HUES6 (cell line): Measurements from ENCODE around the gene PFKFB4.

Experiments
- H3K27ac ChIP-seq: 2 replicates; pipeline ENCODE4 v1.7.0; 2013; ENCODE audit warnings: low read depth, mild to moderate bottlenecking, low read length, inconsistent platforms
- H3K27me3 ChIP-seq: 2 replicates; pipeline ENCODE4 v1.6.1; 2013; ENCODE audit warnings: low read length; ENCODE audit not compliant: control insufficient read depth, insufficient read depth
- H3K36me3 ChIP-seq: 2 replicates; pipeline ENCODE4 v1.6.1; 2013; ENCODE audit warnings: low read length; ENCODE audit not compliant: control insufficient read depth, insufficient read depth
- H3K4me1 ChIP-seq: 2 replicates; pipeline ENCODE4 v1.6.1; 2013; ENCODE audit warnings: low read length; ENCODE audit not compliant: control insufficient read depth, insufficient read depth
- H3K4me3 ChIP-seq: 2 replicates; pipeline ENCODE4 v1.5.1; 2013; ENCODE audit warnings: low read depth, low read length
- H3K9ac ChIP-seq: one replicate; pipeline ENCODE4 v1.6.1; 2013; ENCODE audit warnings: mild to moderate bottlenecking, low read length
- H3K9me3 ChIP-seq: 2 replicates; pipeline ENCODE4 v1.6.1; 2013; ENCODE audit warnings: low read depth, low read length; ENCODE audit not compliant: control insufficient read depth, insufficient read depth

The PFKFB4 gene

DNA sequence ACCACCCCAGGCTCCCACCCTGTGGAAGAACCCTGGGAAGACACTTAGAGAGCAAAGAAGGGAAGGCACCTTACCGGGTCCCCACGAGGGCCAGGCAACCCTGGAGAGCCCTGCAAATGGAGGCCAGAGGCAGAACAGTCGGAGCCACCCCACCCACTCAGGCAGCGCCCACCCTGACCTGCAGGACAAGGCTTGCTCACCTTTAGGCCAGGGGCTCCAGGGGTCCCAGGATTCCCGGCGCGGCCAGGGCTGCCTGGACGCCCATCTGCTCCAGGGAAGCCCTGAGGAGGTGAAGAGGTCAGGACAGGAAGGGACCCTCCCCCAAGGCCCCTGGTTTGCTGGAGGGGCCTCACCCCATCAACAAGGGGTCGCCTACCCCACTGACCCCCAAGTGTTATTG is 28.2 kb upstream of the PFKFB4 start:
- H3K27me3 ChIP-seq, result no peaks in the 10 kb centered on the region
- no peaks in the 10 kb centered on the region for H3K4me1 ChIP-seq
- no peak overlapping the region for H3K4me3 ChIP-seq
- H3K27ac ChIP-seq, result no peak overlapping the region
- H3K9me3 ChIP-seq, result no peaks in the 10 kb centered on the region
- no peak overlapping the region for H3K9ac ChIP-seq
- H3K36me3 ChIP-seq, result peaks cover 95% of the 10 kb centered on the region

DNA sequence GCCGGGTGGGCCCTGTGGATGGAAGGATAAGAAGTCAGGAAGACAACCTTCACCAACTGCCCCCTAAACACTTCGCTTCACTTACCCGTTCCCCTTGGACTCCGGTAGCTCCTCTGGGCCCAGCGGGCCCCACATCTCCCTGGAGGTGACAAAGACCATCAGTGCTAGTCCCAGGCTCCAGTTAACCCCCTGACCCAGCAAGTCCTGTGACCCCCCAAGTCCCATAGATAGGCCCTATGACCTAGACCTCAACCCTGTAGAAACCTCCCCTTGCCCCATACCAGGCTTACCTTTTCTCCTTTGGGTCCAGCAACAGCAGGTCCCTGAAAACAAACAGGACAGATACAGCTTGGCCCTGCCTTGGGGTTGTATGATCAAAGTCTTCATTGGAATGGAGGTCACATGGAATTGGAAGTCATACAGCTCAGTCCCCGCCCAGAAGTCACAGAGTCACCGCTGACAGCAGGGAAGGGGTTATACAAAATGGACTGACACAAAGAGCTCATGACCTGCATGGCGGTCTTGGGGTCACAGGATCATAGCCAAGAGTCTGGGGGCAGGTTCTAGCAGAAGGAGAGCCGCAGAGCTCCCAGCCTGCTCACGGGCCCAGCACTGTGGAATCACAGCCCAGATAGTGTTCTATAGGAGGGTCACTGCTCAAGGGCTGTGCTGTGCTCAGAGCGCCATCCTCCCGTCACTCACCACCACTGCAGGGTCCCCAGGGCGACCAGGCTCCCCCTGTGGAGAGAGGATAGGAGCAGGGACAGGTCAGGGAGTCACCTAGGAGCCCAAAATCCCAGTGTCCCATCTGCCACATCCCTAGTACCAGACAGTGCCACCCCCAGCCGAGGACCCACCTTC is 25.2 kb upstream of the PFKFB4 start:
- no peak overlapping the region for H3K9ac ChIP-seq
- no peak overlapping the region for H3K4me3 ChIP-seq
- peaks cover 97% of the 10 kb centered on the region for H3K36me3 ChIP-seq
- H3K4me1 ChIP-seq, result no peaks in the 10 kb centered on the region
- H3K9me3 ChIP-seq, result no peaks in the 10 kb centered on the region
- H3K27ac ChIP-seq, result no peak overlapping the region
- no peaks in the 10 kb centered on the region for H3K27me3 ChIP-seq

DNA sequence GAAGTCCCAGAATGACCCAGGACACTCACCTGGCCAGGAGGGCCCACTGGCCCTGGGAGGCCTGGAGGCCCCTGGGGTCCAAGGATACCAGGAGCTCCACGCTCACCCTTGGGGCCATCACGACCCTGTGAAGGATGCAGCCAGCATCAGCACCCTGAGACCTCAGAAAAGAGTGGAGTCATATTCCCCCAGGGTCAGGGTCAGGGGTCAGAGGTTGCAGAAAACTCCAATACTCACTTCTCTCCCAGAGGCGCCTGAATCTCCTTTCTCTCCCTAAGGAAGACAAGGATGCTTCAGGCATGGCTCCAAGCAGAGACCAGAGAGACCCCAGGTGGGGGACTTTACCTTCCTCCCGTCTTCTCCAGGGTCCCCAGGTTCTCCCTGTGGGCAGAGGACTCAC is 20.0 kb upstream of the PFKFB4 start:
- H3K27ac ChIP-seq, result no peak overlapping the region
- H3K27me3 ChIP-seq, result no peaks in the 10 kb centered on the region
- no peaks in the 10 kb centered on the region for H3K9me3 ChIP-seq
- no peak overlapping the region for H3K9ac ChIP-seq
- H3K36me3 ChIP-seq, result peaks cover 93% of the 10 kb centered on the region
- H3K4me3 ChIP-seq, result no peak overlapping the region
- no peaks in the 10 kb centered on the region for H3K4me1 ChIP-seq

DNA sequence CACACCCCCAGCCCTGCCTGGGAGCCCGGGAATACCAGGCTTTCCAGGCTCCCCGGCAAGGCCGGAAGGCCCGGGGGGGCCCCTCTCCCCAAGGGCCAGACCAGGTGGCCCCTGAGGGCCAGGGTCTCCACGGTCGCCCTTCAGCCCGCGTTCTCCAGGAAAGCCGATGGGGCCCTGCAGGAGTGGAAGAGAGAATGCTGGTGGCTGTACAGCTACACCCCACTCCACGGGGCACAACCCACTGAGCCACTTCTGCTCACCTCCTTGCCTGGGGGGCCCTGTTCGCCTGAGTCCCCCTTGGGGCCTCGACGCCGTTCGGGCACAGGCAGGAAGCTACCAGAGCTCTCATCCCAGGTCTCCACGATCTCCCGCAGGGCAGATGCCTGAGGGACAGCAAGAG is 18.8 kb upstream of the PFKFB4 start:
- Histone ChIP-seq H3K4me3 (no peak overlapping the region), H3K9ac (no peak overlapping the region), H3K27me3 (no peaks in the 10 kb centered on the region), H3K27ac (no peak overlapping the region), H3K36me3 (peaks cover 94% of the 10 kb centered on the region), H3K9me3 (no peaks in the 10 kb centered on the region), H3K4me1 (no peaks in the 10 kb centered on the region)

DNA sequence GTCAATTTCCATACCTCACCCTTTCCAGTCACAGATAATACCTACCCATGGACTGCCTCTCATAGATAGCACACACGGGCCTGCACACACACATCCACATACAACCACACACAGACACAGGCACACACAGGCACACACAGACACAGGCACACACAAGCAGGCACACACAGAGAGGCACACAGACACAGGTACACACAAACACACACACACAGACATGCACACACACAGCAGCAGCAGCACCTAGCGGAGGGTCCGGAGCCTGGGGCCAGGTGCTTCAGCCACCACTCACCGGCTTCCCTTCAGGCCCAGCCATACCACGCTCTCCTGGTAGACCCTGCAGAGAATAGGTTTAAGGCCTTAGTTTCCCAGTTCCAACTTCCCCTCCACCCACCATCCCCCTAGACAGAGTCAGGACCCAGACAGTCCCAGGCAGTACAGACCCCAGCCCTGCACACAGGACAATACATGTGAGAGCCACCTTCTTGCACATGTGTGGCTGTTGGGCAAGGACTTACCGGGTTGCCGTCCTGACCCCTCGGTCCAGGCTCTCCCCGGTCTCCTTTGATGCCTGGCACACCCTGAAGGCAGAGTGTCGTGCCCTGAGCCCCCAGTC is 17.5 kb upstream of the PFKFB4 start:
- H3K36me3 ChIP-seq, result peaks cover 94% of the 10 kb centered on the region
- H3K27me3 ChIP-seq, result no peaks in the 10 kb centered on the region
- H3K9ac ChIP-seq, result no peak overlapping the region
- H3K9me3 ChIP-seq, result no peaks in the 10 kb centered on the region
- H3K4me3 ChIP-seq, result no peak overlapping the region
- H3K27ac ChIP-seq, result no peak overlapping the region
- H3K4me1 ChIP-seq, result no peaks in the 10 kb centered on the region

DNA sequence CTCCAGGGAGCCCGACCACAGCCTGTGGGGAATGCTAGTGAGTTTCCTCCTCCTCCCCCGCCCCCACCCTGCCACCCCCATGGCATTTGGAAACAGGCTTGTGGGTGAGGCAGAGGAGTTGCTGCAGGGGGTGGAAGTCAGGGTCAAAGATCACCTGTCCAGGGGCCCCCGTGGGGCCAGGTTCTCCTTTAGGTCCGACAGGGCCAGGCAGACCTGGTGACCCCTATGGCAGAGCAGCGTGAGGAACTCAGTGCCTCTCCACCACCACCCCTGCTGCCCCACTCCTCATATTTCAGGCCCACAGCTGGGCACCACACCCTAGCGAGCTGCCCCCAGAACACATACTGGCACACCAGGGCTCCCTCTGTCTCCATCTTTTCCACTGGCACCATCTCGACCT is 15.9 kb upstream of the PFKFB4 start:
- Histone ChIP-seq H3K36me3 (peaks cover 95% of the 10 kb centered on the region), H3K4me1 (no peaks in the 10 kb centered on the region), H3K4me3 (no peak overlapping the region)

DNA sequence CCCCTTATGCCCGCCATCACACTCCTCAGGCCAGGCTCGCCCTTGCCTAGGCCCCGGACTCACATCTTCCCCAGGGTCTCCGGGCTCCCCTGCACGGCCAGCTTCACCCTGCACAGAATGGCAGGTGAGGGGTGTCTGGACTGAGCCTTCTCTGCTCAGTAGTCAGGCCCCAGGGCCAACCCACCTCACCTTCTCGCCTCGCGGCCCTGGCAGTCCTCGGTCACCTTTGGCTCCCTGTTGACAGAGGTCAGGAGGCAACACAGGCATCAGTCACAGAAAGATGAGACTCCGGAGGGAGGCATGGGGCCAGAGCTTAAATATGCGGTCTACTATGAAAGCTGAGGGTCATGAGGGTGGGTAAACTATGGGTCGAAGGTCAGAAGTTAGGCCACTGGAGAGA is 15.3 kb upstream of the PFKFB4 start:
- peaks cover 95% of the 10 kb centered on the region for H3K36me3 ChIP-seq
- no peaks in the 10 kb centered on the region for H3K4me1 ChIP-seq
- no peak overlapping the region for H3K9ac ChIP-seq
- no peak overlapping the region; the same call in 1 of the 2 replicates for H3K27ac ChIP-seq
- H3K4me3 ChIP-seq, result no peak overlapping the region
- H3K9me3 ChIP-seq, result no peaks in the 10 kb centered on the region
- no peaks in the 10 kb centered on the region for H3K27me3 ChIP-seq

More for the DNA sequence above, 15.9 kb upstream of the PFKFB4 start:
- Histone ChIP-seq H3K9ac (no peak overlapping the region), H3K27ac (no peak overlapping the region), H3K9me3 (no peaks in the 10 kb centered on the region), H3K27me3 (no peaks in the 10 kb centered on the region)

DNA sequence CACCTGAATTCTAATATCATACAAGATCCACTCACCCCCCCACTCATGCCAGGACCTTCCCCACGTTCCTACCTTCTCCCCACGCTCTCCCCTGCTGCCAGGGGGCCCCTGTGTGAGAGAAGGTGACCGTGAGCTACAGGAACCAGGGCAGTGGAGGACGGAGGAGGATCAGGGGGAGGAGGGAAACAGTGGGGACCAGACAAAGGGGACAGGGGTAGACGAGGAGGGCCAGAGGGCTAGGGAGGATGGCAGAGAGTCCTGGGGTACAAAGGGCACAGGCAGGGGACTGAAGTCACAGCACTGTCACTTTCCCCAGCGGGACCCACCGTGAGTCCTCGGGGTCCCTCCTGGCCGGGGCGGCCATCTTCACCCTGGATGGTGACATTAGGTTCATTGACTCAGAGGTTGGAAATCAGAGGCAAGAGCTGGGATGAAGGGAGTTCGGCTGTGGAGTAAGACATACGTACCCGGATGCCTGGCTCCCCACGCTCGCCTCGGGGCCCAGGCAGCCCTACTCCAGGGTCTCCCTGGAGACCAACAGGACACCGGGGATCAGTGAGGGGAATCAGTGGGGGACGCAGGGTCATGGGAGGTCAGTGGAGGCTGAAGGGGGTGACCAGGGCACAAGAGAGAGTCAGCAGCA is 13.3 kb upstream of the PFKFB4 start:
- Histone ChIP-seq H3K36me3 (peaks cover 98% of the 10 kb centered on the region), H3K9me3 (no peaks in the 10 kb centered on the region)

DNA sequence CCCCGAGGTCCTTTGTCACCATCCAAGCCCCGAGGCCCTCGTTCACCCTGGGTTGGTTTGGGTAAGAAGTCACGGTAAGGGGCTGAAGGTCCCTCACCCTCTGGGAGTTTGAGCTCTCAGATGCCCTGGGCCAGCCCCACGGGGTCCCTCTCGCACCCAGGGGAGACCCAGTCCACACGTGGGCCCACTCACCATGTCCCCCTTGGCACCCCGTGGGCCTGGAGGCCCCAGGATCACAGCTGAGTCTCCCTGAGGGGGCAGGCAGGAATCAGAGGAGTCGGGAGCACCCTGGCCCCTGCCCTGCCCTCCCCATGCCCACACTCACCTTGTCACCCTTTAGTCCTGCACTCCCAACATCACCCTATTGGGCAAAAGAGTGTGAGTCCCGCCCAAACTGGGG is 12.8 kb upstream of the PFKFB4 start:
- no peak overlapping the region for H3K9ac ChIP-seq

More for the DNA sequence above, 13.3 kb upstream of the PFKFB4 start:
- Histone ChIP-seq H3K9ac (no peak overlapping the region), H3K4me1 (no peaks in the 10 kb centered on the region), H3K27me3 (no peaks in the 10 kb centered on the region), H3K4me3 (no peak overlapping the region), H3K27ac (no peak overlapping the region)

DNA sequence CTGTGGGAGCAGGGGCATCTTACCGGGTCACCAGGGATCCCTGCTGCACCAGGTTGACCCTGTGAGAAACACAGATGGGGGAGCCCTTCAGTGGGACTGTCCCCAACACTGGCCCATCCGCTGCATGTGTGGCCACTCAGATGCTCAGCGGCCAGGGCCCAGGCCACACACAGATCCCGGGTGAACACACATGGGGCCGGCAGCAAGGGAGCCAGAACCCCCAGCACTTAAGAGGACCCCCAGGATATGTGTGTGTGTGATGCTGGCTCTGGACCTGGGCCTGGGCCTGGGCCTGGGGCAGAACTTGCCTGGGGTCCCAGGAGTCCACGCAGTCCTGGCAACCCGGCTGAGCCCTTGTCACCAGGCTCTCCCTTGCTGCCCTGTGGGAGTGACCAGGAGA is 11.9 kb upstream of the PFKFB4 start:
- peaks cover 7% of the 10 kb centered on the region; the same call in 1 of the 2 replicates for H3K4me1 ChIP-seq
- no peaks in the 10 kb centered on the region for H3K27me3 ChIP-seq
- H3K9ac ChIP-seq, result no peak overlapping the region
- H3K27ac ChIP-seq, result no peak overlapping the region
- H3K9me3 ChIP-seq, result no peaks in the 10 kb centered on the region
- H3K4me3 ChIP-seq, result no peak overlapping the region
- peaks cover 96% of the 10 kb centered on the region for H3K36me3 ChIP-seq

More for the DNA sequence above, 12.8 kb upstream of the PFKFB4 start:
- Histone ChIP-seq H3K27me3 (no peaks in the 10 kb centered on the region), H3K9me3 (no peaks in the 10 kb centered on the region), H3K27ac (no peak overlapping the region), H3K36me3 (peaks cover 99% of the 10 kb centered on the region), H3K4me1 (no peaks in the 10 kb centered on the region), H3K4me3 (no peak overlapping the region)

DNA sequence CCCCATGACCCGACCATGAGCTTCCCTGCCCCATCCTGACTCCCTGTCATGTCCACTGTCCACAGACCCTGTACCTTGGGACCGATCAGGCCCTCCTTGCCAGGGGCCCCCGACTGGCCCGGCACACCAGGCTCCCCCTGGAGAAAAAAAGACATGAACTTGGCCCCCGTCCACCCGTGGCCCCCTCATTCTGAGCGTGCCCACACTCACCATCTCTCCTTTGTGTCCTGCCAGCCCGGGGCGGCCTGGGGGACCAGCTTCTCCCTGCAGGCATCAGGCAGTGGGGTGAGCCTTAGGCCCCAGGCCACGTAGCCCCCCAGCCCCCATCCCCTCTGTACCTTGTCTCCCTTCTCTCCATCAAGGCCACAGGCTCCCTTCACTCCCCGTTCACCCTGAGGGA is 10.9 kb upstream of the PFKFB4 start:
- H3K9me3 ChIP-seq, result no peaks in the 10 kb centered on the region
- no peaks in the 10 kb centered on the region for H3K27me3 ChIP-seq
- H3K4me1 ChIP-seq, result peaks cover 15% of the 10 kb centered on the region; the same call in 1 of the 2 replicates
- no peak overlapping the region for H3K9ac ChIP-seq
- no peak overlapping the region for H3K4me3 ChIP-seq
- no peak overlapping the region for H3K27ac ChIP-seq
- H3K36me3 ChIP-seq, result peaks cover 87% of the 10 kb centered on the region
